Measurements from ENCODE around the gene CHPF2.

DNA sequence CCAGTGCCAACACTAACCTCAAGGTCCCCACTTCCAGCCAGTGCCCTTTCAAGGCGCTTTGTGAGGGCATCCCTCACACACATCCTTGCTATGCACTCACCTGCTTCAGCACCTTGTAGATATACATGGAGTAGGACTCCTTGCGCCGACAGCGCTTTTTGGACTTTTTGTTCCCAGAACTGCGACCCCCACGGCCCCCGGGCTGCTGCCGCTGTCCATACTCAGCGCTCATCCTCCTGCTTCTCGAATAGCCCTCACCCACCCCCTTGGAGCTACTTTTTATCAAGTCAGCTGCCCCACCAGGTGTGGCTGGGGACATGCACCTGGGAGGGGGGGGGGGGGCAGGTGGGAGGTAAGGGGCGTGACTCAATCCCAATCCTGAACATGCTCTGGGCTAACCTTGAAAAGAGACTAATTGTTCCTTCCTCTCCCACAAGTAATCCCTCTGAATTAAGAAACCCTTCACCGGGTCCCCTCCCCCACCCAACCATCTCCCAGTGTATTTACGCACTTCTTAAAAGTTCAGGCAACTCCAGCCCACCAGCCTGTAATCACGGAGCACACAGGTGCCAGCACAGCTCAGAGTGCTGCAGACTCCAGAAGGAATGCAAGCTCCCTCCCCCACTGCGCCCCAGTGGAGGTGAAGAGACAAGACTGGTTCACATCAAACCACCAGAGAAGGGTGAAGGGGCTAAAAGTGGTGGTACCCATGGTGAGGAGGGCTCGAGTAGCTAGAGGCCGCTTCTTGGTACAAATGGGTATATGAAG lies 22.0 kb upstream of the CHPF2 start, which contains the start of gene H2BK1:
- no peak for TF ChIP-seq SIN3A (IDR thresholded peaks at IDR 0.05; ENCODE audit: low read depth)
- TF ChIP-seq EZH2phosphoT487 (IDR thresholded peaks at IDR 0.05; ENCODE audit: borderline replicate concordance): no peak
- TF ChIP-seq, protein P1, sequence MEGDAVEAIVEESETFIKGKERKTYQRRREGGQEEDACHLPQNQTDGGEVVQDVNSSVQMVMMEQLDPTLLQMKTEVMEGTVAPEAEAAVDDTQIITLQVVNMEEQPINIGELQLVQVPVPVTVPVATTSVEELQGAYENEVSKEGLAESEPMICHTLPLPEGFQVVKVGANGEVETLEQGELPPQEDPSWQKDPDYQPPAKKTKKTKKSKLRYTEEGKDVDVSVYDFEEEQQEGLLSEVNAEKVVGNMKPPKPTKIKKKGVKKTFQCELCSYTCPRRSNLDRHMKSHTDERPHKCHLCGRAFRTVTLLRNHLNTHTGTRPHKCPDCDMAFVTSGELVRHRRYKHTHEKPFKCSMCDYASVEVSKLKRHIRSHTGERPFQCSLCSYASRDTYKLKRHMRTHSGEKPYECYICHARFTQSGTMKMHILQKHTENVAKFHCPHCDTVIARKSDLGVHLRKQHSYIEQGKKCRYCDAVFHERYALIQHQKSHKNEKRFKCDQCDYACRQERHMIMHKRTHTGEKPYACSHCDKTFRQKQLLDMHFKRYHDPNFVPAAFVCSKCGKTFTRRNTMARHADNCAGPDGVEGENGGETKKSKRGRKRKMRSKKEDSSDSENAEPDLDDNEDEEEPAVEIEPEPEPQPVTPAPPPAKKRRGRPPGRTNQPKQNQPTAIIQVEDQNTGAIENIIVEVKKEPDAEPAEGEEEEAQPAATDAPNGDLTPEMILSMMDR (IDR thresholded peaks at IDR 0.05 in 2 of 3, conservative IDR thresholded peaks at IDR 0.05 in 1 of 3; ENCODE audit: borderline replicate concordance in 1 of 3, insufficient read depth in 1 of 3, low read depth in 2 of 3, low read length in 2 of 3): no peak
- TF ChIP-seq RAD21 (IDR thresholded peaks at IDR 0.05; ENCODE audit: low read depth): no peak
- no peak for TF ChIP-seq POLR2A (IDR thresholded peaks at IDR 0.05; ENCODE audit: borderline replicate concordance, extremely low read depth, insufficient read depth, insufficient read length)

Measured in HCT116 (cell line).